Mucosa of descending colon (tissue), 3 donors: ENCODE results near the gene PDE10A. TPM values are rescaled to one million over a fixed set of nuclear protein-coding genes. Genes with fewer than 3 reads are reported as not detected.

ENCODE experiments used
- ATAC-seq: fragments of 200-7000 bp; cut with Tn5 transposase; one replicate; pipeline ENCODE4 v1.9.1; 2020; ENCODE audit warnings: mild to moderate bottlenecking, moderate library complexity
- DNase-seq, 3 donors: peaks; one replicate each; pipeline ENCODE4 v3.0.0-alpha.2; 2020
- H3K36me3 ChIP-seq: fragments of 200-600 bp; one replicate; pipeline ENCODE4 v1.8.0; 2021; ENCODE audit warnings: low read depth, mild to moderate bottlenecking
- H3K4me1 ChIP-seq: fragments of 200-600 bp; one replicate; pipeline ENCODE4 v1.8.0; 2021; ENCODE audit warnings: low read depth, mild to moderate bottlenecking
- H3K4me3 ChIP-seq: fragments of 200-600 bp; one replicate; pipeline ENCODE4 v1.8.0; 2021; ENCODE audit warnings: mild to moderate bottlenecking
- H3K9me3 ChIP-seq: fragments of 200-600 bp; one replicate; pipeline ENCODE4 v1.8.0; 2021; ENCODE audit warnings: mild to moderate bottlenecking
- CTCF ChIP-seq: fragments of 200-600 bp; IDR thresholded peaks from one replicate; pipeline ENCODE4 v1.8.0; 2022; ENCODE audit warnings: antibody characterized with exemption, mild to moderate bottlenecking
- intact Hi-C, 2 donors: fragments of 100-400 bp; cut with DNase I in 1 of 2; cut with micrococcal nuclease in 1 of 2; formaldehyde crosslinking; loops; one replicate each; pipeline versions ENCODE4 v1.11.0 to v1.11.1; 2022; cut with DNase I, micrococcal nuclease
- total RNA-seq, 3 donors: library from RNA; stranded (reverse); fragmentation: NEBNext Ultra II Directional in 2 of 3; extraction: Animal tissue kit (Norgen Biotek cat#: 25700) in 2 of 3; gene quantifications; one replicate each; pipeline versions ENCODE4 v1.2.1 to v1.2.4, GENCODE V29; 2021 to 2023
- donor health status: DM: no; HTN: no; CAD: no; lungs with moderate emphysema.
- donor health status: DM: no; HTN: no; CAD: no.
- donor health status: DM: no; HTN: yes; CAD: no.

PDE10A gene
- total RNA-seq, 3 donors from 2014 or later: 1.7 to 18.0 (median 1.7) TPM

- Histone ChIP-seq H3K4me1 (no peaks in the 10 kb centered on the region), H3K9me3 (no peaks in the 10 kb centered on the region), H3K36me3 (no peaks in the 10 kb centered on the region), H3K4me3 (no peak overlapping the region)
- no peak for DNase-seq
- no peak for ATAC-seq
- intact Hi-C loops: no loop called here
- no peak for TF ChIP-seq CTCF
These were observed 14.1 kb upstream of the PDE10A start for GRCh38 chr6:165677091-165677490.

- TF ChIP-seq CTCF: no peak
- ATAC-seq (no peak), DNase-seq (no peak)
- no peaks in the 10 kb centered on the region for H3K4me1 ChIP-seq
- H3K36me3 ChIP-seq: no peaks in the 10 kb centered on the region
- intact Hi-C loops: no loop called here
- no peak overlapping the region for H3K4me3 ChIP-seq
- no peaks in the 10 kb centered on the region for H3K9me3 ChIP-seq
These were observed 13.5 kb upstream of the PDE10A start for GRCh38 chr6:165676435-165677068.

- no peak for DNase-seq
- no peak for TF ChIP-seq CTCF
- H3K9me3 ChIP-seq: no peaks in the 10 kb centered on the region
- H3K4me1 ChIP-seq: no peaks in the 10 kb centered on the region
- intact Hi-C loops: no loop called here
- H3K36me3 ChIP-seq: no peaks in the 10 kb centered on the region
- no peak for ATAC-seq
- no peak overlapping the region for H3K4me3 ChIP-seq
These were observed 12.1 kb upstream of the PDE10A start for GRCh38 chr6:165675120-165675519.

- no peak overlapping the region for H3K4me3 ChIP-seq
These were observed 11.4 kb upstream of the PDE10A start for GRCh38 chr6:165674155-165675029.

GRCh38 chr6:165671222-165671768 lies 8.3 kb upstream of the PDE10A start:
- ATAC-seq: no peak

More at GRCh38 chr6:165674155-165675029, 11.4 kb upstream of the PDE10A start:
- no peak for ATAC-seq
- intact Hi-C loops: no loop called here
- TF ChIP-seq CTCF: no peak
- DNase-seq: no peak
- Histone ChIP-seq H3K36me3 (no peaks in the 10 kb centered on the region), H3K9me3 (no peaks in the 10 kb centered on the region), H3K4me1 (no peaks in the 10 kb centered on the region)

More at GRCh38 chr6:165671222-165671768, 8.3 kb upstream of the PDE10A start:
- intact Hi-C loops: no loop called here
- Histone ChIP-seq H3K4me3 (no peak overlapping the region), H3K9me3 (no peaks in the 10 kb centered on the region), H3K36me3 (no peaks in the 10 kb centered on the region), H3K4me1 (no peaks in the 10 kb centered on the region)
- TF ChIP-seq CTCF: no peak
- no peak for DNase-seq
